HFF-Myc (cell line): Measurements from ENCODE around the gene RREB1.

Experiments
- DNase-seq: peaks from one replicate; pipeline ENCODE4 v3.0.0-alpha.2; 2011; ENCODE audit warnings: low read depth; ENCODE audit errors: extremely low read depth
- H3K4me3 ChIP-seq: replicated peaks from 2 replicates; pipeline ENCODE4 v1.5.1; 2011; ENCODE audit warnings: low read depth, mild to moderate bottlenecking, control low read depth, low read length
- TF ChIP-seq, protein P1 (sequence below): IDR thresholded peaks from 2 replicates; pipeline ENCODE4 v1.5.1; 2012; ENCODE audit warnings: mild to moderate bottlenecking, low read depth, low read length, control low read depth; ENCODE audit errors: missing control alignments

Gene RREB1

DNA sequence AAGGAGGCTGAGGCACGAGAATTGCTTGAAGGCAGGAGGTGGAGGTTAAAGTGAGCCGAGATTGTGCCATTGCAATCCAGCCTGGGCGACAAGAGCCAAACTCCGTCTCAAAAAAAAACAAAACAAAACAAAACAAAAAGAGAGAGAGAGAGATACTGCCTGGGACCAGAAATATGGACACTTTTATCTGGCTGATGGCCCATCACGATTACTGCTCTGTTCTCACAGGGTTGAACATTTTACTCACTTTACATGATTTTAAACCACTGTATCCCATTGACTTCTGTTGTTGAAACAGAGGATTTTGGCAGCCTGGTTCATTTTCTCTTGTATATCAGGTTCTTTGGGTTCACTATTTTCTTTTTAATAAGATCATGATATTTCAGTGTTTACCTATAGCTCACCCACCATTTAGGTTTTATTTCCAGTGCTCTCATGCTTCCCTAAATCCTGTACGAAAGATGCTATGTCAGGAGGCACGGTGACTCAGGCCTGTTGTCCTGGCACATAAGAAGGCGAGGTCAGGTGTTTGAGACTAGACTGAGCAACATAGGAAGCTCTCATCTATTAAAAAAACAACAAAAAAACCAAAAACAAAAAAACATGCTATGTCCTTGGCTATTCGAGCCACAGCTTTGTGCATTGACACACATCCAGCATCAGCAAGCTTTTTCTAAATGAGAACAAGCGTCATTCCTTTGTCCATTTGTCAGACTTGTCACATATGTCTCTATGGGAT, 34.5 kb upstream of the RREB1 start:
- no peak overlapping the region for H3K4me3 ChIP-seq
- no peak for DNase-seq
- TF ChIP-seq, protein P1, sequence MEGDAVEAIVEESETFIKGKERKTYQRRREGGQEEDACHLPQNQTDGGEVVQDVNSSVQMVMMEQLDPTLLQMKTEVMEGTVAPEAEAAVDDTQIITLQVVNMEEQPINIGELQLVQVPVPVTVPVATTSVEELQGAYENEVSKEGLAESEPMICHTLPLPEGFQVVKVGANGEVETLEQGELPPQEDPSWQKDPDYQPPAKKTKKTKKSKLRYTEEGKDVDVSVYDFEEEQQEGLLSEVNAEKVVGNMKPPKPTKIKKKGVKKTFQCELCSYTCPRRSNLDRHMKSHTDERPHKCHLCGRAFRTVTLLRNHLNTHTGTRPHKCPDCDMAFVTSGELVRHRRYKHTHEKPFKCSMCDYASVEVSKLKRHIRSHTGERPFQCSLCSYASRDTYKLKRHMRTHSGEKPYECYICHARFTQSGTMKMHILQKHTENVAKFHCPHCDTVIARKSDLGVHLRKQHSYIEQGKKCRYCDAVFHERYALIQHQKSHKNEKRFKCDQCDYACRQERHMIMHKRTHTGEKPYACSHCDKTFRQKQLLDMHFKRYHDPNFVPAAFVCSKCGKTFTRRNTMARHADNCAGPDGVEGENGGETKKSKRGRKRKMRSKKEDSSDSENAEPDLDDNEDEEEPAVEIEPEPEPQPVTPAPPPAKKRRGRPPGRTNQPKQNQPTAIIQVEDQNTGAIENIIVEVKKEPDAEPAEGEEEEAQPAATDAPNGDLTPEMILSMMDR = no peak

DNA sequence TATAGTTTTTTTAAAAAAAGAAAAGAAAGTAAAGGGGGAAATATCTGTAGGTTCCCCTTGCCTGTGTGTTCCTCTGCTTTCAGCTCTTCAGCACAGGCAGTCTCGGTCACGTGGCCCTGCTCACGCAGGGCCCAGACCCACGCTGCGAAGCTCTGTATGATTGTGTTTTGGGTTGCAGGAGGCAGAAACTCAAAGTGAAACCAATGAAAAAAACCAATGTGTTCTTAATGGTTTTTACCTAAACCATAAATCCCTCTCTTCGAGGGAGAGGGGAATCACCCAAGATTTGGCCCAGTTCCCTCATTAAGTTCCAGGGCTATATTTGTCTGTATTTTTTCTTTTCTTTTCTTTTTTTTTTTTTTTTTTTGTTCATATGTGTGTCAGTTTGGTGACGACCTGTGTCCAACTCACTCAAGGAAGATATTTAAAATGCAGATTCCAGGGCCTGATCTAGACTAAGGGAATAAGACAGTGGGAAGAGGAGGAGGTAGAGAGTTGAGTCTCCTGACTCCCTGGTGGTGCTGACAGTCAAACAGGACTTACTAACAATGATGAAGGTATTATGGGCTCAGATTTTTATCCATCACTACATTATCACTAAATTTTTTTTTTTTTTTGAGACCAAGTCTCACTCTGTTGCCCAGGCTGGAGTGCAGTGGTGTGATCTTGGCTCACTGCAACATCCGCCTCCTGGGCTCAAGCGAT, 33.8 kb upstream of the RREB1 start:
- H3K4me3 ChIP-seq = no peak overlapping the region
- TF ChIP-seq, protein P1 = no peak
- no peak for DNase-seq

GRCh38 chr6:7074870-7075269, 32.9 kb upstream of the RREB1 start:
- DNase-seq = no peak
- TF ChIP-seq, protein P1 = no peak
- no peak overlapping the region for H3K4me3 ChIP-seq

- no peak for DNase-seq
- H3K4me3 ChIP-seq = no peak overlapping the region
- TF ChIP-seq, protein P1 = no peak
Measured at GRCh38 chr6:7075341-7076000, 32.3 kb upstream of the RREB1 start.

GRCh38 chr6:7077856-7078255, 29.9 kb upstream of the RREB1 start:
- no peak for DNase-seq
- no peak overlapping the region for H3K4me3 ChIP-seq
- TF ChIP-seq, protein P1 = no peak

DNA sequence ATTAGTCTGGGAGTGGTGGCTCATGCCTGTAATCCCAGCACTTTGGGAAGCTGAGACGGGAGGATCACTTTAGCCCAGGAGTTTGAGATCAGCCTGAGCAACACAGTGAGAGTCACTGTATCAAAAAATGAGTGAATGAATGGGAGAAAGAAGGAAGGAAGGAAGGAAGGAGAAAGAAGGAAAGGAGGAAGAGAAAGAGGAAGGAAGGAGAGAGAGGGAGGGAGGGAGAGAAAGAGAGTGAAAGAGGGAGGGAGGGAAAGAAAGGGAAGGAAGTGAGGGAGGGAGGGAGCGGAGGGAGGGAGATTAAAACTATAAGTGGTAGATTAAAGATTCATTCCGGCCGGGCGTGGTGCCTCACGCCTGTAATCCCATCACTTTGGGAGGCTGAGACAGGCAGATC, 28.9 kb upstream of the RREB1 start:
- no peak overlapping the region for H3K4me3 ChIP-seq
- no peak for DNase-seq
- TF ChIP-seq, protein P1 = no peak
